ENCODE results near the gene CCM2.

Gene CCM2

GRCh38 chr7:44969701-44970522, 30.1 kb upstream of the CCM2 start:
- no peak for DNase-seq

GRCh38 chr7:44970523-44971051, 29.4 kb upstream of the CCM2 start:
- DNase-seq = no peak

GRCh38 chr7:44971188-44971901, 28.7 kb upstream of the CCM2 start:
- DNase-seq = no peak

GRCh38 chr7:44971902-44972441, 28.0 kb upstream of the CCM2 start:
- DNase-seq = no peak

GRCh38 chr7:44972562-44972961, 27.4 kb upstream of the CCM2 start:
- DNase-seq = no peak

- DNase-seq = no peak
These were observed 26.2 kb upstream of the CCM2 start for GRCh38 chr7:44973610-44974401.

GRCh38 chr7:44974549-44974948, 25.5 kb upstream of the CCM2 start:
- no peak for DNase-seq

- no peak for DNase-seq
These were observed 24.5 kb upstream of the CCM2 start for GRCh38 chr7:44975331-44976039.

- no peak for DNase-seq
These were observed 23.8 kb upstream of the CCM2 start for GRCh38 chr7:44976040-44976745.

- no peak for DNase-seq
These were observed 23.2 kb upstream of the CCM2 start for GRCh38 chr7:44976746-44977196.

- no peak for DNase-seq
These were observed 22.6 kb upstream of the CCM2 start for GRCh38 chr7:44977304-44977958.

- no peak for DNase-seq
These were observed 22.1 kb upstream of the CCM2 start for GRCh38 chr7:44977959-44978335.

GRCh38 chr7:44978511-44979366, 21.3 kb upstream of the CCM2 start, which contains the start of gene MYO1G:
MYO1G (minus strand) TSS chr7:44979015; CDS start chr7:44978961, 54 bp downstream.
- DNase-seq = no peak

- DNase-seq = no peak
These were observed 20.3 kb upstream of the CCM2 start for GRCh38 chr7:44979481-44980392.

- DNase-seq = no peak
These were observed 19.5 kb upstream of the CCM2 start for GRCh38 chr7:44980393-44981034.

GRCh38 chr7:44981035-44981706, 18.8 kb upstream of the CCM2 start:
- DNase-seq = no peak

GRCh38 chr7:44982535-44982923, 17.5 kb upstream of the CCM2 start:
- DNase-seq = no peak

- DNase-seq = no peak
These were observed 17.0 kb upstream of the CCM2 start for GRCh38 chr7:44982970-44983369.

Measured in DMS 273 treated with DMSO at 0.1 percent for 48 hours (cell line).